Adrenal gland (tissue), 12 donors: Measurements from ENCODE around the gene RPL19. TPM values are rescaled to one million over a fixed set of nuclear protein-coding genes. Genes with fewer than 3 reads are reported as not detected.
A peak's percentile ranks its signal among the peaks of the same experiment; 100 is the strongest.

ENCODE experiments used
- DNase-seq, 7 donors: peaks; one replicate each; pipeline ENCODE4 v3.0.0-alpha.2; 2019 to 2020
- H3K27ac ChIP-seq, 5 donors: fragments of 200-600 bp; sonication (generic) in 4 of 5; 1 replicate in 3 of 5; 2 replicates in 2 of 5; pipeline versions ENCODE4 v1.5.1 to v1.8.0; 2016 to 2020; ENCODE audit warnings: mild to moderate bottlenecking in 1 of 5
- H3K27me3 ChIP-seq: fragments of 200-600 bp; 2 replicates; pipeline ENCODE4 v1.8.0; 2021
- H3K36me3 ChIP-seq, 2 donors: fragments of 200-600 bp; replicated peaks in 1 of 2; 1 replicate in 1 of 2; 2 replicates in 1 of 2; pipeline versions ENCODE4 v1.5.1 to v1.8.0; 2018 to 2022
- H3K4me1 ChIP-seq, 2 donors: fragments of 200-600 bp; replicated peaks in 1 of 2; 1 replicate in 1 of 2; 2 replicates in 1 of 2; pipeline versions ENCODE4 v1.5.1 to v1.8.0; 2018 to 2021
- H3K4me3 ChIP-seq, 4 donors: fragments of 200-600 bp; sonication (generic) in 3 of 4; one replicate each; pipeline ENCODE4 v1.5.1; 2016 to 2018
- H3K9me3 ChIP-seq, 3 donors: fragments of 200-600 bp; sonication (generic) in 1 of 3; replicated peaks in 1 of 3; 1 replicate in 2 of 3; 2 replicates in 1 of 3; pipeline versions ENCODE4 v1.5.1 to v1.8.0; 2016 to 2021
- POLR2A ChIP-seq, 2 donors: fragments of 450-650 bp; IDR thresholded peaks; one replicate each; pipeline ENCODE4 v1.6.1; 2017; ENCODE audit warnings: antibody characterized with exemption in 2 of 2, mild to moderate bottlenecking in 2 of 2, moderate library complexity in 1 of 2
- WGBS, 4 donors: extraction: QIAGEN DNeasy Blood & Tissue Kit in 2 of 4; methylation state at CpG; one replicate each; pipeline versions ENCODE4 v1.1.5 to v1.1.7; 2013 to 2017; 5-methylcytosine and 5-hydroxymethylcytosine counted together
- intact Hi-C, 2 donors: fragments of 100-400 bp; cut with DNase I; formaldehyde crosslinking; loops; one replicate each; pipeline versions ENCODE4 v1.14.1 to v1.15.0; 2022 to 2023
- polyA plus RNA-seq, 3 donors: library from polyadenylated mRNA; stranded (reverse); fragments of 200-250 nt in 2 of 3; fragments of 350-450 nt in 1 of 3; fragmentation: Illumina TruSeq in 1 of 3; extraction: RNeasy Lipid Tissue Mini Kit (QIAGEN cat#74804) in 1 of 3; gene quantifications; one replicate each; pipeline ENCODE4 v1.2.3, GENCODE V29; 2013 to 2014
- total RNA-seq, 9 donors: library from RNA; depleted of rRNA in 4 of 9; stranded (reverse); fragments of >200 nt in 4 of 9; fragments of 120-200 nt in 1 of 9; fragmentation: NEBNext Ultra II Directional in 1 of 9; extraction: Animal tissue kit (Norgen Biotek cat#: 25700) in 1 of 9; gene quantifications; one replicate each; pipeline versions ENCODE4 v1.1.0 to v1.2.4, GENCODE V29; 2013 to 2023
- TF ChIP-seq, protein P1 (sequence below), 6 experiments: fragments of 450-650 bp in 4 of 6; fragments of 200-600 bp in 2 of 6; sonication (generic) in 1 of 6; IDR thresholded peaks; 1 replicate in 5 of 6; 2 replicates in 1 of 6; pipeline versions ENCODE4 v1.5.1 to v1.8.0; 2016 to 2021; ENCODE audit warnings: antibody characterized with exemption in 6 of 6, mild to moderate bottlenecking in 2 of 6, moderate library complexity in 1 of 6
- donor health status: healthy with polysubstance abuse.
- donor health status: Bipolar disorder and iron deficiency.
- donor health status: DM: yes; HTN: yes; CAD: no.
- donor health status: DM: no; HTN: no; CAD: no.
- donor health status: DM: no; HTN: no; CAD: no.
- donor health status: DM: yes; HTN: yes; CAD: no.

Gene RPL19
- total and polyA plus RNA-seq, 12 donors: 1,513 to 4,908 (median 2,461) TPM

DNA sequence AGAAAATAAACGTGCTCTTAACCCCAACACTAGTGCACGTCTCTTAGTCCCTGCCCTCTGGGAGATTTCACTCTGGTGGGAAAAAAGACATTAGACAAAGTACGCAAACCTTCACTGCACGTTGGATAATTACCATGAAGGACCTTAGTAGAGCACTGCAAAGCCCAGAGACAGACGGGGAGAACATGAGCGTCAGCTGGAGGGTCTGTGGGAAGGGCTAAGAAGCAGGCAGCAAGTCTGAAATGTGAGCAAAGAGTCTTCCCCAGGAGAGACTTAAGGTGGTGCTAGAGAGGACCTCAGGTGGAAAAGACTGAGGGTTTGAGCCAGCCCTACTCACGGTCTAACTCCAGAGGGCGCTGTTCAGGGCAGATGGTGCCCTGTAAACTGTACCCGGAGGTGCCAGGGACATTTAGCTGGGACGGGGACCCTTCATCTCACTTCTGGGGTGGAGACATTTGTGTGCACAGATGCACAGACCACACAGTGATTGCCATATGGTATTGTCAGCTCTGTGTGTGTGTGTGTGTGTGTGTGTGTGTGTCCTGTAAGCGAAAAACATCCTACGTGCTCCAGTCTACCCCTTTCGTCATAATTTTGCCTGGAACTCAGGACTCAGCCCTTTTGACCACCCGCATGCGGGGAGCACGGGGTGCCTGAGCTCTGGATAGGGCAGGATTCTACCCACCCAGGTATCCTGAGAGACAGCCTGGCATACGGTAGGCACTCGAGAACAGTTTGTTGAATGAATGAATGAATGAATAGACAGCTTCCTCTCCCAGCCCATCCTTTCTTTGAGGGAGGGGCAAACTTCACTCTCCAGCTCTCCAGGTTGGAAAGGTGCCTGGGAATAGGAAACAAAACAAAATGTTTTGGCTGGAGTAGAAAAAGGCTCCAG lies 35.7 kb downstream of the RPL19 start:
- DNase-seq: peak in 4 of 7 donors; percentile 40 to 59 (median 44)
- 31 to 36% (median 31%) methylated on average over 15 to 18 of the region's 18 CpGs for WGBS, 4 donors
- peaks cover 9% of the 10 kb centered on the region for H3K27me3 ChIP-seq
- H3K27ac ChIP-seq: peak overlapping the region in 1 of 5 donors; percentile 24
- H3K36me3 ChIP-seq: no peaks in the 10 kb centered on the region
- no peaks in the 10 kb centered on the region for H3K9me3 ChIP-seq
- no peak for TF ChIP-seq POLR2A (IDR thresholded peaks at IDR 0.05)
- TF ChIP-seq, protein P1, sequence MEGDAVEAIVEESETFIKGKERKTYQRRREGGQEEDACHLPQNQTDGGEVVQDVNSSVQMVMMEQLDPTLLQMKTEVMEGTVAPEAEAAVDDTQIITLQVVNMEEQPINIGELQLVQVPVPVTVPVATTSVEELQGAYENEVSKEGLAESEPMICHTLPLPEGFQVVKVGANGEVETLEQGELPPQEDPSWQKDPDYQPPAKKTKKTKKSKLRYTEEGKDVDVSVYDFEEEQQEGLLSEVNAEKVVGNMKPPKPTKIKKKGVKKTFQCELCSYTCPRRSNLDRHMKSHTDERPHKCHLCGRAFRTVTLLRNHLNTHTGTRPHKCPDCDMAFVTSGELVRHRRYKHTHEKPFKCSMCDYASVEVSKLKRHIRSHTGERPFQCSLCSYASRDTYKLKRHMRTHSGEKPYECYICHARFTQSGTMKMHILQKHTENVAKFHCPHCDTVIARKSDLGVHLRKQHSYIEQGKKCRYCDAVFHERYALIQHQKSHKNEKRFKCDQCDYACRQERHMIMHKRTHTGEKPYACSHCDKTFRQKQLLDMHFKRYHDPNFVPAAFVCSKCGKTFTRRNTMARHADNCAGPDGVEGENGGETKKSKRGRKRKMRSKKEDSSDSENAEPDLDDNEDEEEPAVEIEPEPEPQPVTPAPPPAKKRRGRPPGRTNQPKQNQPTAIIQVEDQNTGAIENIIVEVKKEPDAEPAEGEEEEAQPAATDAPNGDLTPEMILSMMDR (IDR thresholded peaks at IDR 0.05): peak; percentile 37 to 65 (median 56)
- no peak overlapping the region for H3K4me3 ChIP-seq
- H3K4me1 ChIP-seq: peaks cover 10 to 13% of the 10 kb centered on the region in 2 donors
- intact Hi-C loops: no loop called here

DNA sequence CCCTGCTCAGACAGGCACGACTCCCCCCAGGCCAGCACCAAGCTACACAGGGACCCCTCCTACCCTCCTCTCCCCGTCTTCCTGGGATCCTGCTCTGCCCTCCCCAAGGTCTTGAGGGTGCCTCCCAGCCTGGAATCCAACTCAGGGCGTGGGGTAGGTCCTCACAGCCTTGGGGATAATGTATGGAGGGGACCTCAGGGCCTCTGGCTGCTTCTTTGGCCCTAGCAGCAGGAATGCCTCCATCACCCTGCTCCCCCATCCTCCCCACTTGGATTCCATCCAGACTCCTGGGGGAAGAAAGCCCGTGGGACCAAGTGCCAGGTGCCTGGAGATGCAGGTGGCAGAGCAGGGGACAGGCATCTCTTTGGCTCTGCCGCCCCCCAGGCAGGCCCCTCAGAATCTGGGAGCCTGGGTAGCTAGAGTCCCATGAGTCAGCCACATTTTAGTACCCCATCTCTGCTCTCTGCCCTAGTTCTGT lies 36.4 kb downstream of the RPL19 start:
- WGBS, 4 donors: 48 to 73% (median 53%) methylated on average over 2 to 5 of the region's 5 CpGs
- no peaks in the 10 kb centered on the region for H3K36me3 ChIP-seq
- DNase-seq: no peak
- TF ChIP-seq POLR2A (IDR thresholded peaks at IDR 0.05): no peak
- TF ChIP-seq, protein P1 (IDR thresholded peaks at IDR 0.05): no peak
- no peak overlapping the region for H3K4me3 ChIP-seq
- H3K9me3 ChIP-seq: no peaks in the 10 kb centered on the region
- peaks cover 4% of the 10 kb centered on the region for H3K27me3 ChIP-seq
- H3K27ac ChIP-seq: peak overlapping the region in 1 of 5 donors; percentile 33
- H3K4me1 ChIP-seq: peaks cover 10 to 13% of the 10 kb centered on the region in 2 donors
- intact Hi-C loops: no loop called here

DNA sequence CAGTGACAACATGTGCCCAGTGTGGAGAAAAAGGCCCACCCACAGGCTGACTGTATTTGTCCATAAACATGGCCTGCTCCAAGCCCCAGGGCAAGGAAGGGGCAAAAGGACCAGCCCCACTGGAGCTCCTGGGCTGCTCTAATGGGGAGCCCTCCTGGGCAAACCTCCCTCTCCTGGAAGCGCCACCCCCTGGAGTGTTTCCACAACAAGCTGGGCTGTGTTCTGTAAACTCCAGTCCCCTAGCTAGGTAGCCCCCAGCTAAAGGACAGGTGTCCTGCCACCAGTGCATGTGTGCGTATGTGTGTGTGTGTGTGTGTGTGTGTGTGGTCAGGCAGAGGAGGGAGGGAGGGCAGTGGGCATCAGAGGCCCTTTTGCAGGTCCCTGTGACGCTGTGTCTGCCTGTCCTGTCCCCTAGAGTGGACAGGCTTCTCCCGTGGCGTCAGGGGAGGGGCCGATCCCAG lies 36.9 kb downstream of the RPL19 start:
- intact Hi-C loops: no loop called here
- 83 to 100% (median 89%) methylated on average over 3 to 6 of the region's 6 CpGs for WGBS, 4 donors
- no peaks in the 10 kb centered on the region for H3K27me3 ChIP-seq

DNA sequence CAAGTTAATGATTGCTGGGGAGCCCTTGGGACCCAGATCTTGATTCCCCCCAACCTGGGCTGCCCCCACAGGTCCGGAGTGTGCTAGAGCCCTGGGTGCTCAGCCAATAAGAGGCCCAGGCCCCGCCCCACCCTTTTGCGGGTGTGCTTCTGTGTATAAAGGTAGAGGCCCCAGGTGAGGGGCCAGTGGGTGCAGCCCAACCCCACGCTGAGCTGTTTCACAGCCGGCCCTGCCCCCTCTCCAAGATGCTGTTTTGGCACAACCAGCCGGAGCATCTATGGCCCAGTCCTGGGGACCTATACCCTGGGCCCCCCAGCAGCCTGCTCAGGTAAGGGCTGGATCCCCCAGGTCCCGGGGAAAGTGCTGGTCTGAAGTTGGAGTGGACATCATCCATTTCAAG lies 37.5 kb downstream of the RPL19 start:
- 82 to 90% (median 86%) methylated on average over 4 to 7 of the region's 7 CpGs; no CpG with 5 or more reads in 1 of the 4 donors for WGBS, 4 donors
- intact Hi-C loops: no loop called here
- Histone ChIP-seq H3K27ac (peak overlapping the region in 2 of 5 donors; percentile 87 to 89), H3K4me3 (no peak overlapping the region), H3K27me3 (no peaks in the 10 kb centered on the region), H3K9me3 (no peaks in the 10 kb centered on the region), H3K4me1 (peaks cover 10 to 13% of the 10 kb centered on the region in 2 donors), H3K36me3 (no peaks in the 10 kb centered on the region)
- TF ChIP-seq, protein P1 (IDR thresholded peaks at IDR 0.05): no peak
- TF ChIP-seq POLR2A (IDR thresholded peaks at IDR 0.05): no peak
- DNase-seq: no peak

More for the DNA sequence above, 36.9 kb downstream of the RPL19 start:
- no peak for DNase-seq
- Histone ChIP-seq H3K27ac (peak overlapping the region in 1 of 5 donors; percentile 33), H3K4me3 (no peak overlapping the region), H3K9me3 (no peaks in the 10 kb centered on the region), H3K4me1 (peaks cover 10 to 13% of the 10 kb centered on the region in 2 donors), H3K36me3 (no peaks in the 10 kb centered on the region)
- TF ChIP-seq POLR2A (IDR thresholded peaks at IDR 0.05): no peak
- TF ChIP-seq, protein P1 (IDR thresholded peaks at IDR 0.05): no peak
